ENCODE data around the gene MN1. TPM values are rescaled to one million over a fixed set of nuclear protein-coding genes. Genes with fewer than 3 reads are reported as not detected.

MN1 gene
- total and polyA plus RNA-seq, 2 donors (not counting 1 experiment from before 2014, with no cell fraction given) = 0.02 to 0.12 TPM

DNA sequence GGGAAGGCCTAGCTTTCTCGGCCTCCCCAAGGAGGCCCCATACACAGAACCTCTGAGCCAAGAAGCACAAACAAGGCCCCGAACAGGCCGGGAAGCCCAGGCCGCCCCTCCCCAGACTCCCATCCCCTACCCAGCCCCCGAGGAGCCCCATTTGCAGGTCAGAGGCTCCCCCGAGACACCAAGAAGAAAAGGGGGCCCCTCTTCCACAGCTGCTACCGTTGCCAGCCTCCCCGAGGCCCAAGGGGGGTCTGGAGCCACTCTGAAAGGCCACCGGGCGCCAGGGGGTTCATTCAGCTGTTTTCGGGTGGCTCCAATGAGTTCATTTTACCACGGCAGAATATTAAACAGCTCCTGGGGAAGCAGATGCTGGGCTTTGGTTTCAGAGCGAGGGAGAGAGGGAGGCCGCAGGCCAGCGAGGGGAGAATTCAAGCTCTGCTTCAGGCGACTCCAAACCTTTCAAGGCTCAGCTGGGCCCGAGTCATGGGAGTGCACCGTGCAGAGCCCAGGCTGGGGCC is 28.5 kb downstream of the MN1 start:
- DNase-seq = no peak
- ChIA-PET CTCF (no interaction called here), POLR2A (no interaction called here)
- TF ChIP-seq EZH2 (IDR thresholded peaks at IDR 0.05; ENCODE audit: borderline replicate concordance, insufficient read depth, low read depth, low read length, poor library complexity, severe bottlenecking) = no peak
- TF ChIP-seq, protein P1, sequence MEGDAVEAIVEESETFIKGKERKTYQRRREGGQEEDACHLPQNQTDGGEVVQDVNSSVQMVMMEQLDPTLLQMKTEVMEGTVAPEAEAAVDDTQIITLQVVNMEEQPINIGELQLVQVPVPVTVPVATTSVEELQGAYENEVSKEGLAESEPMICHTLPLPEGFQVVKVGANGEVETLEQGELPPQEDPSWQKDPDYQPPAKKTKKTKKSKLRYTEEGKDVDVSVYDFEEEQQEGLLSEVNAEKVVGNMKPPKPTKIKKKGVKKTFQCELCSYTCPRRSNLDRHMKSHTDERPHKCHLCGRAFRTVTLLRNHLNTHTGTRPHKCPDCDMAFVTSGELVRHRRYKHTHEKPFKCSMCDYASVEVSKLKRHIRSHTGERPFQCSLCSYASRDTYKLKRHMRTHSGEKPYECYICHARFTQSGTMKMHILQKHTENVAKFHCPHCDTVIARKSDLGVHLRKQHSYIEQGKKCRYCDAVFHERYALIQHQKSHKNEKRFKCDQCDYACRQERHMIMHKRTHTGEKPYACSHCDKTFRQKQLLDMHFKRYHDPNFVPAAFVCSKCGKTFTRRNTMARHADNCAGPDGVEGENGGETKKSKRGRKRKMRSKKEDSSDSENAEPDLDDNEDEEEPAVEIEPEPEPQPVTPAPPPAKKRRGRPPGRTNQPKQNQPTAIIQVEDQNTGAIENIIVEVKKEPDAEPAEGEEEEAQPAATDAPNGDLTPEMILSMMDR (IDR thresholded peaks at IDR 0.05) = no peak
- no peak overlapping the region for H3K9ac ChIP-seq (ENCODE audit: low read length)
- no peaks in the 10 kb centered on the region for H3K9me3 Mint-ChIP-seq (ENCODE audit: insufficient read depth)
- H3K27me3 ChIP-seq (replicated peaks in 1 of 4; ENCODE audit: control extremely low read depth in 1 of 4, control insufficient read depth in 3 of 4, insufficient read depth in 4 of 4, low read length in 3 of 4) = peaks cover 0 to 8% (median 2%) of the 10 kb centered on the region in 4 experiments
- H3K9me3 ChIP-seq (ENCODE audit: control extremely low read depth in 1 of 3, control insufficient read depth in 2 of 3, insufficient read depth in 1 of 3, low read length in 2 of 3) = no peaks in the 10 kb centered on the region
- H3K4me2 ChIP-seq (replicated peaks; ENCODE audit: low read depth, low read length, poor library complexity, severe bottlenecking) = no peak overlapping the region
- no peak overlapping the region for H2AFZ ChIP-seq (ENCODE audit: insufficient read depth, low read depth, low read length, poor library complexity, severe bottlenecking)
- intact Hi-C loops (cut with micrococcal nuclease) = no loop called here
- H3K27ac Mint-ChIP-seq = no peak overlapping the region
- H3K4me3 Mint-ChIP-seq = no peak overlapping the region
- H3K27ac ChIP-seq (ENCODE audit: low read length in 2 of 2) = no peak overlapping the region
- no peaks in the 10 kb centered on the region for H3K4me1 Mint-ChIP-seq
- H3K36me3 ChIP-seq (replicated peaks in 1 of 2; ENCODE audit: control extremely low read depth in 1 of 2, control insufficient read depth in 1 of 2, extremely low read depth in 1 of 2, insufficient read depth in 2 of 2, low read length in 1 of 2) = no peaks in the 10 kb centered on the region
- no peak overlapping the region for H3K4me3 ChIP-seq (ENCODE audit: control extremely low read depth in 1 of 5, extremely low read depth in 1 of 5, insufficient read depth in 1 of 5, low read depth in 2 of 5, low read length in 4 of 5)
- peaks cover 14% of the 10 kb centered on the region for H3K27me3 Mint-ChIP-seq
- no peaks in the 10 kb centered on the region for H3K4me1 ChIP-seq (ENCODE audit: control insufficient read depth in 2 of 2, insufficient read depth in 2 of 2, low read length in 2 of 2)
- no peak for ATAC-seq (ENCODE audit: low read depth)
- H3K79me2 ChIP-seq (ENCODE audit: control insufficient read depth, insufficient read depth, low read length) = no peaks in the 10 kb centered on the region
- WGBS (ENCODE audit: insufficient coverage) = 55% methylated on average over 15 of the region's 18 CpGs
- no peaks in the 10 kb centered on the region for H4K20me1 ChIP-seq (ENCODE audit: control insufficient read depth, insufficient read depth, low read length, poor library complexity, severe bottlenecking)

DNA sequence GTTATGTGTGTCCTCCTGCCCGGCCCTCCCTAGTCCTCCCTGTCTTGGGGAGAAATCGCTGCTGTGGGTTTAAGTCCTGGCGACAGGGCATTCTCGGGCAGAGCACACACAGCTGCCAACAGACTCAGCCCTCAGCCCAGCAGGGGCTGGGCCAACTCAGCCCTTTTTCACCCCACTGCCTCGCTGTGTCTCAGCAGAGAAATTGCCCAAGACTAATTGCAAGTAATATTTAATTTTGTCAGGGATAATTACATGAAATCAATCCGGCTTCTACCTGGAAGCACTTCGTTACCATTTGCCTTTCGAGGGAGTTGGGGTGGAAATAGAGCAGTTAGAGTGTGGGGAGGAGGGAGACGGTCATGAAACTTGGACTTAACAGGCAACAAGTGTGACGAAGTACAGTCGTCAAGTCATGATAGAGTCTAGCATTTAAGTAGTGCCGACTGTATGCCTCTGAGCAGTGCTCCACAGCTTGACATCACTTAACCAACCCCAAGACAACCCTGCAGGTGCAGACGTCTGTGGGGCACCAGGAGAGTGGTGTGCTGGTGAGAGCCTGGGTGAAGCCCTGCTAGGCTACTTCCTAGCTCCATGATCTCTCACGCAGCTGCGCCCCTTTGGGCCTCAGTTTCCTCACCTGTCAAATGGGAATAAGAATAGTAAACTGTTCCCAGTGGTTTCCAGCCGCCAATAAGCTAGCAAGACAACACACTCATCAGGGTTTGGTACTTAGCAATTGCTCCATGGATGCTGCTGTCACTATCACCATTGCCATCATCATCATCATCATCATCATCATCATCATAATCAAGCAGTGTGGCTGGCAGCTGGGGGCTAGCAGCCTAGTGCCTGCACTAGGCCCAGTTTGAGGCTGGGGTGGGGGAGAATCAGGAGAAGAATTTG is 29.2 kb downstream of the MN1 start:
- H3K36me3 ChIP-seq (replicated peaks in 1 of 2; ENCODE audit: control extremely low read depth in 1 of 2, control insufficient read depth in 1 of 2, extremely low read depth in 1 of 2, insufficient read depth in 2 of 2, low read length in 1 of 2) = no peaks in the 10 kb centered on the region
- no peak overlapping the region for H3K27ac ChIP-seq (ENCODE audit: low read length in 2 of 2)
- no peaks in the 10 kb centered on the region for H3K9me3 Mint-ChIP-seq (ENCODE audit: insufficient read depth)
- ATAC-seq (ENCODE audit: low read depth) (no peak), DNase-seq (no peak)
- H3K9me3 ChIP-seq (ENCODE audit: control extremely low read depth in 1 of 3, control insufficient read depth in 2 of 3, insufficient read depth in 1 of 3, low read length in 2 of 3) = no peaks in the 10 kb centered on the region
- H4K20me1 ChIP-seq (ENCODE audit: control insufficient read depth, insufficient read depth, low read length, poor library complexity, severe bottlenecking) = no peaks in the 10 kb centered on the region
- ChIA-PET CTCF (no interaction called here), POLR2A (no interaction called here)
- WGBS (ENCODE audit: insufficient coverage) = 90% methylated on average over 10 of the region's 16 CpGs
- no peaks in the 10 kb centered on the region for H3K4me1 Mint-ChIP-seq
- intact Hi-C loops (cut with micrococcal nuclease) = no loop called here
- no peaks in the 10 kb centered on the region for H3K79me2 ChIP-seq (ENCODE audit: control insufficient read depth, insufficient read depth, low read length)
- H3K27me3 Mint-ChIP-seq = peaks cover 13% of the 10 kb centered on the region
- H3K4me2 ChIP-seq (replicated peaks; ENCODE audit: low read depth, low read length, poor library complexity, severe bottlenecking) = no peak overlapping the region
- H3K4me1 ChIP-seq (ENCODE audit: control insufficient read depth in 2 of 2, insufficient read depth in 2 of 2, low read length in 2 of 2) = no peaks in the 10 kb centered on the region
- H3K27me3 ChIP-seq (replicated peaks in 1 of 4; ENCODE audit: control extremely low read depth in 1 of 4, control insufficient read depth in 3 of 4, insufficient read depth in 4 of 4, low read length in 3 of 4) = peaks cover 0 to 8% (median 2%) of the 10 kb centered on the region in 4 experiments
- no peak overlapping the region for H2AFZ ChIP-seq (ENCODE audit: insufficient read depth, low read depth, low read length, poor library complexity, severe bottlenecking)
- TF ChIP-seq EZH2 (IDR thresholded peaks at IDR 0.05; ENCODE audit: borderline replicate concordance, insufficient read depth, low read depth, low read length, poor library complexity, severe bottlenecking) = no peak
- TF ChIP-seq, protein P1 (IDR thresholded peaks at IDR 0.05) = no peak
- H3K4me3 ChIP-seq (ENCODE audit: control extremely low read depth in 1 of 5, extremely low read depth in 1 of 5, insufficient read depth in 1 of 5, low read depth in 2 of 5, low read length in 4 of 5) = no peak overlapping the region
- H3K9ac ChIP-seq (ENCODE audit: low read length) = no peak overlapping the region
- H3K27ac Mint-ChIP-seq = no peak overlapping the region
- H3K4me3 Mint-ChIP-seq = no peak overlapping the region
